ENCODE data around the gene RRAD.
"Not testable (repeated sequence)": the region's sequence is repeated elsewhere in the genome, so short reads cannot be mapped to it uniquely, and the experiment has no call there.

The RRAD gene, protein sequence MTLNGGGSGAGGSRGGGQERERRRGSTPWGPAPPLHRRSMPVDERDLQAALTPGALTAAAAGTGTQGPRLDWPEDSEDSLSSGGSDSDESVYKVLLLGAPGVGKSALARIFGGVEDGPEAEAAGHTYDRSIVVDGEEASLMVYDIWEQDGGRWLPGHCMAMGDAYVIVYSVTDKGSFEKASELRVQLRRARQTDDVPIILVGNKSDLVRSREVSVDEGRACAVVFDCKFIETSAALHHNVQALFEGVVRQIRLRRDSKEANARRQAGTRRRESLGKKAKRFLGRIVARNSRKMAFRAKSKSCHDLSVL

DNA sequence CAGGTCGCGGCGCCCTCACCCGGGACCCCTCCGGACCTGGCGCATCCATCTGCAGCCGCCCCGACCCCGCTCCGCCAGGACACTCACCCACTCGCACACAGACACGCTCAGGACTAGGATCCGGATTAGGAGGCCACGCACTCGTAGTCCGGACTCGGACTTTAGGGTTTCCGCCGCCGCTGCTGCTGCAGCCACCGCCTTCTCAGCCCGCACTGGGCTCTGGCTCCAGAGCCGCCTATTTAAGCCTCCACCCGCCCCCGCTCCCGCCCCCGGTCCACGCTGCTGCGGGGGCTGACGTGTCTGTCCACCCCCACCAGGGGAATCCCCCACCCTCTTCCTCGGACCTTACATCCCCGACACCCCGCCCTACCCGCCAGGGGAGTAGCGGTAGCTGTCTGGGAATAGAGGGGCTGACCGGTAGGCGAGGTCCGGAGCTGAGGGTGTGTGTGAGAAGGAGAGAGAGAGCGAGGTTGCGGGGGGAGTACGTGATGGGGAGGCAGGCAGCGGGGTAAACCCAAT lies at the start of gene RRAD:
RRAD (minus strand) TSS at position 214 of the 519 bp plus-strand sequence. CDS start 356 bp downstream, outside the sequence.
- no peak for DNase-seq

DNA sequence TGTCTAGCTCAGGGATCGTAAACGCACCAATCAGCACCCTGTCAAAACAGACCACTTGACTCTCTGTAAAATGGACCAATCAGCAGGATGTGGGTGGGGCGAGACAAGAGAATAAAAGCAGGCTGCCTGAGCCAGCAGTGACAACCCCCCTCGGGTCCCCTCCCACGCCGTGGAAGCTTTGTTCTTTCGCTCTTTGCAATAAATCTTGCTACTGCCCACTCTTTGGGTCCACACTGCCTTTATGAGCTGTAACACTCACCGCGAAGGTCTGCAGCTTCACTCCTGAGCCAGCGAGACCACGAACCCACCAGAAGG lies 49.6 kb upstream of the RRAD start:
- not testable (repeated sequence) for DNase-seq

DNA sequence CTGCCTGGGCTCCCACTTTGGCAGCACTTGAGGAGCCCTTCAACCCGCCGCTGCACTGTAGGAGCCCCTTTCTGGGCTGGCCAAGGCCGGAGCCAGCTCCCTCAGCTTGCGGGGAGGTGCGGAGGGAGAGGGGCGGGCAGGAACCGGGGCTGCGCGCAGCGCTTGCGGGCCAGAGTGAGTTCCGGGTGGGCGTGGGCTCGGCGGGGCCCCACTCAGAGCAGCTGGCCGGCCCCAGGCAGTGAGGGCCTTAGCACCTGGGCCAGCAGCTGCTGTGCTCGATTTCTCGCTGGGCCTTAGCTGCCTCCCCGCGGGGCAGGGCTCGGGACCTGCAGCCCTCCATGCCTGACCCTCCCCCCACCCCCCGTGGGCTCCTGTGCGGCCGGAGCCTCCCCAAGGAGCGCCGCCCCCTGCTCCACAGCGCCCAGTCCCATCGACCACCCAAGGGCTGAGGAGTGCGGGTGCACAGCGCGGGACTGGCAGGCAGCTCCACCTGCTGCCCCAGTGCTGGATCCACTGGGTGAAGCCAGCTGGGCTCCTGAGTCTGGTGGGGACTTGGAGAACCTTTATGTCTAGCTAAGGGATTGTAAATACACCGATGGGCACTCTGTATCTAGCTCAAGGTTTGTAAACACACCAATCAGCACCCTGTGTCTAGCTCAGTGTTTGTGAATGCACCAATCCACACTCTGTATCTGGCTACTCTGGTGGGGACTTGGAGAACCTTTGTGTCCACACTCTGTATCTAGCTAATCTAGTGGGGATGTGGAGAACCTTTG lies 49.0 kb upstream of the RRAD start:
- DNase-seq = not testable (repeated sequence)

DNA sequence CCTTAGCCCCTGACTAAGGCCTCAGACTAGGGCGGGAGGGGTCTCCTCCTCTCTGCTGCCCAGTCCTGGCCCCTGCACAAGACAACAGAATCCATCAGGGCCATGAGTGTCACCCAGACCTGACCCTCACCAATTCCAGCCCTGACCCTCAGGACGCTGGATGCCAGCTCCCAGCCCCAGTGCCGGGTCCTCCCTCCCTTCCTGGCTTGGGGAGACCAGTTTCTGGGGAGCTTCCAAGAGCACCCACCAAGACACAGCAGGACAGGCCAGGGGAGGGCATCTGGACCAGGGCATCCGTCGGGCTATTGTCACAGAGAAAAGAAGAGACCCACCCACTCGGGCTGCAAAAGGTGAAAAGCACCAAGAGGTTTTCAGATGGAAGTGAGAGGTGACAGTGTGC lies 48.4 kb upstream of the RRAD start:
- no peak for DNase-seq

DNA sequence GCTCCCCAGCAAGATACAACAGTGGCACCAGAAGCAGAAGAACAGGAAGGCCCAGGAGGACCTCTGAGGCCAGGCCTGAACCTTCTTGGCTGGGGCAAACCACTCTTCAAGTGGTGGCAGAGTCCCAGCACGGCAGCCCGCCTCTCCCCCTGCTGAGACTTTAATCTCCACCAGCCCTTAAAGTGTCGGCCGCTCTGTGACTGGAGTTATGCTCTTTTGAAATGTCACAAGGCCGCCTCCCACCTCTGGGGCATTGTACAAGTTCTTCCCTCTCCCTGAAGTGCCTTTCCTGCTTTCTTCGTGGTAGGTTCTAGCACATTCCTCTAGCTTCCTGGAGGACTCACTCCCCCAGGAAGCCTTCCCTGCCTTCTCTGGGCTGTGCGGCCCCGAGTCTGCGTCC lies 47.6 kb upstream of the RRAD start:
- no peak for DNase-seq

DNA sequence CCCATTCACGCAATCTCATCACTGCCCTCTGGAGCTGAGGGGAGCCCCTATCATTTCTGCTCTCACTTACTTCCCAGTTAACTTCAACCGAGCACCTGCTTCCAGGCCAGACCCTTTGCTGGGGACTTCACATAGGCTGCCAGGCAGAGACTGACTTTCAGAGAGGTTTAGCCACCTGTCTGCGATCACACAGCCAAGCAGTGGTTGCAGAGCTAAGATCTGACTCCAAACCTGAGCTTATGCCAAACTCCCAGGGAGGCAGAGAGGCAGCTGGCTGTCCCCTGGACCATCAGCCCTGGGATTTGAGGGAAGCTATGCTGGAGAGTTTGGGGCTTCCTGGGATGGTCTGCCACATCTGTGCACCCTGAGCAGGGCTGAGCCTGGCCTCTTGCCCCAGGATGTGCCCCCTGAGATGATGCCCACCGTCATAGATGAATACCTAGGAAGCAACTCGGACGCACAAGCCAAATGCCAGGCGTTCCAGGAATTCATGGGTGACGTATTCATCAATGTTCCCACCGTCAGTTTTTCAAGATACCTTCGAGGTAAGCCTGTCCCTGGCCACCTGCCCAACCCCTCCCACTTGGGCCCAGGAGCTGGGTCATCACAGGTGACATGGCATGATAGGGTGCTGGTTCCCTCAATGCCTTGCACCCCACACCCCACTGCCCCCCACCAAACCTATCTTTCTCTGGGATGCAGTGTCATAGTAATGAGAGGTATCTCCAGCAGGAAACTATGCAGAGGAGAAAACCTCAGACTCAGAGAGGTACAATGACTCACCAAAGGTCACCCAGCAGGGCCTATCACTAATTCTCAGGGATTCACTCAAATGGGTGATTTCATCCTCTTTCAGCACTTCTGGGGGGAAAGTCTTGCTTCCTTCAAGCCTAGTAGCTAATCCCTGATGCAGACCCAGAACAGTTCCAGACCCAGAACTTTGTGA lies 45.7 kb upstream of the RRAD start:
- peak; percentile 89 for DNase-seq

DNA sequence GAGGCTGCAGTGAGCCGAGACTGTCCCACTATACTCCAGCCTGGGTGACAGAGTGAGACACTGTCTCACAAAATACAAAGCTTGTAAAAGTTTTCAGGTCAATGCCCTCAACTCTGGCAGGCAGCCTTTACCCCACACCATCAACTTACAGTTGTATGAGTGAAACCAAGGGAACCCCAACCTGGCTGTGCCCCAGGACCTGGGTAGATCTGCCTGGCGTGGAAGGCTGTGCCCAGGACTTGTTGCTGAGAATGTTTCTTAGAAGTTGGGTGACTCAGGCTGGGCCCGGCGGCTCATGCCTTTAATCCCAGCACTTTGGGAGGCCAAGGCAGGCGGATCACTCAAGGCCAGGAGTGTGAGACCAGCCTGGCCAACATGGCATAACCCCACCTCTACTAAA lies 43.5 kb upstream of the RRAD start:
- DNase-seq = no peak

DNA sequence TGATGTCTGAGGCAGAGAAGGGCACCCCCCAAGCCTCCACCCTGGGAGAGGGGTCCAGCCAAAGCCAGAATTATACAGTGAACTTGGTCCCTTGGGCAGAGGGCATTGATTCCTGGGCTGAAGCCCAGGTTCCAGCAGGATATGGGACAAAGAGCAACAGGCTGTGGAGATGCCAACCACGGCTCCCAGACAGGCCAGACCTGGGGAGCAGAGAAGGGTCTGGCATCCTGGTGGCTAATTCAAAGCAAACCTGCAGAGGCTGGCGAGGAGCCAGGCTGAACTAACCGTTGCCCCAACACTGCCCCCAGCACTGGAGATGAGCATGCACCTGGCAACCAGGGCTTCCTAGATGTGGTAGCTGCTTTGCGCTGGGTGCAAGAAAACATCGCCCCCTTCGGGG lies 38.7 kb upstream of the RRAD start:
- no peak for DNase-seq

DNA sequence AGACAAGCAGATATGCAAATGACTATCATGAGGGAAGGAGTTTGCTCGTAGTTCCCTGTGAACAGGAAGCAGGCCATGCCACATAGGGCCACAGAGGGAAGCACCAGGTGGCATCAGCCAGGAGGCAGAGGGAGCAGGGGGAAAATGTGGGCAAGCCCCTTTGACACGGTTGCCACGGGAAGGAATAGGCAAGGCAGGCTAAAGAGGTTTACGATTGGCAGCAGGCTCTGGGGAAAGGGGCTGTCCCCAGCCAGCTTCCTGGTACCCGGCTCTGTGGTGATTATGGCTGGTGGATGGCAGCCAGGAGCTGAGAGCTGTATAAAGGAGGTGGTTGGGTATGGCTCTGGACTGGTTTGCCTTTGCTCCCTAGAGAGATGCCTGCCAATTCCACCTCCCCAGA lies 36.6 kb upstream of the RRAD start:
- no peak for DNase-seq

DNA sequence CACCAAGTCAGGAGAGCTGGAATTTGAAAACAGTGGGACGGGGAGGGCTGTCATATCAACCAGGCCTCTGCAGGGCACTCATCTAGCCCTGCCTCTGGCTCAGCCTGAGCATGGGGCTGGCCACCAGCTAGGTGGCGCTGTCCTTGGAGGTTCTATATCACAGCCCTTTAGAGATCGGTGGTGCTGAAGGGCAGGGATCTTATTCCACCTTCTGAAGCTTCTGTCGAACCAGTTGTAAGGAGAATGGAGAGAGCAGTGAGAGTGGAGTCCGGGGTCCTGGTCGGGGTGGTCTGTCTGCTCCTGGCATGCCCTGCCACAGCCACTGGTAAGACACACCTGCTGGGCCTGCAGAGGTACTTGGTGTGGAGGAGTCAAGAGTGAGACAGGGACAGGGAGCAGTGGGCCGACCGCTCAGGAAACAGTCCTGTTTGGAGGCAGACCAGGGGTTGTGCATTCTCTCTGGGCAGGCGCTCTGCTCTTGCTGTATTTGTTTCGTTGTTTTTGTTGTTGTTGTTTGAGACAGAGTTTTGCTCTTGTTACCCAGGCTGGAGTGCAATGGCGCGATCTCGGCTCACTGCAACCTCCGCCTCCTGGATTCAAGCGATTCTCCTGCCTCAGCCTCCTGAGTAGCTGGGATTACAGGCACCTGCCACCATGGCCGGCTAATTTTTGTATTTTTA lies 35.9 kb upstream of the RRAD start, which contains the start of gene CES3:
CES3 (plus strand) TSS at position 202 of the 680 bp plus-strand sequence; CDS start at position 244, 42 bp downstream.
- peak; percentile 86 for DNase-seq

DNA sequence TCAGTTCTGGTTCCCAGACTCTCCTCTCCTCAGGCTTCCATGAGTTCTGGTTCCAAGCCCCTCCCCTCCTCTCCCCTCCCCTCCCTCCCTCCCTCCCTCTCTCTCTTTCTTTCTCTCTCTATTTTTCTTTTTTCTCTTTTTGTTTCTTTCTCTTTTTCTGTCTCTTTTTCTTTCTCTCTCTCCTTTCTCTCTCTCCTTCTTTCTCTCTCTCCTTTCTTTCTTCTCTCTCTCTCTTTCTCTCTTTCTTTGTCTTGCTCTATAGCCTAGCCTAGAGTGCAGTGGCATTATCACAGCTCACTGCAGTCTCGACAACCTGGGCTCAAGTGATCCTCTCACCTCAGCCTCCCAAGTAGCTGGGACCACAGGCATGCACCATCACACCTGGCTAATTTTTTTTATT lies 34.9 kb upstream of the RRAD start:
- DNase-seq = no peak

DNA sequence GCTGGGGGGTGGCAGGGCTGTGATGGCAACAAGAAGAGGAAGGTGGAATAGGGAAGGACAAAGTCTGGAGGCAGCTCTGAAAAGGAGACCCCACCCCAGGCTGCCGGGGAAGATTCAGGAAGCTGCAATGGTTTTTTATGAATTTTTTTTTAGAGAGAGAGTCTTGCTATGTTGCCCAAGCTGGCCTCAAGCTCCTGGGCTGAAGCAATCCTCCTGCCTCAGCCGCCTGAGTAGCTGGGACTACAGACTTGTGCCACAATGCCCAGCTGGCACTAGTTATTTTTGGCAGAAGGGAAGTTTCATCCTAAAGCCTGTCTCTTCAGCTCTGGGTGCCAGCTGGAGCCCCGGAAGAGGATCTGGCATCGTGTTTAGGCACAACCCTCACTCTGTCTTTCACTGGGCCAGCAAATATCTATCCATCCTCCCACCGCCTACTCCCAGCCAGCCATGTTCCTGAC lies 34.4 kb upstream of the RRAD start:
- DNase-seq = no peak

DNA sequence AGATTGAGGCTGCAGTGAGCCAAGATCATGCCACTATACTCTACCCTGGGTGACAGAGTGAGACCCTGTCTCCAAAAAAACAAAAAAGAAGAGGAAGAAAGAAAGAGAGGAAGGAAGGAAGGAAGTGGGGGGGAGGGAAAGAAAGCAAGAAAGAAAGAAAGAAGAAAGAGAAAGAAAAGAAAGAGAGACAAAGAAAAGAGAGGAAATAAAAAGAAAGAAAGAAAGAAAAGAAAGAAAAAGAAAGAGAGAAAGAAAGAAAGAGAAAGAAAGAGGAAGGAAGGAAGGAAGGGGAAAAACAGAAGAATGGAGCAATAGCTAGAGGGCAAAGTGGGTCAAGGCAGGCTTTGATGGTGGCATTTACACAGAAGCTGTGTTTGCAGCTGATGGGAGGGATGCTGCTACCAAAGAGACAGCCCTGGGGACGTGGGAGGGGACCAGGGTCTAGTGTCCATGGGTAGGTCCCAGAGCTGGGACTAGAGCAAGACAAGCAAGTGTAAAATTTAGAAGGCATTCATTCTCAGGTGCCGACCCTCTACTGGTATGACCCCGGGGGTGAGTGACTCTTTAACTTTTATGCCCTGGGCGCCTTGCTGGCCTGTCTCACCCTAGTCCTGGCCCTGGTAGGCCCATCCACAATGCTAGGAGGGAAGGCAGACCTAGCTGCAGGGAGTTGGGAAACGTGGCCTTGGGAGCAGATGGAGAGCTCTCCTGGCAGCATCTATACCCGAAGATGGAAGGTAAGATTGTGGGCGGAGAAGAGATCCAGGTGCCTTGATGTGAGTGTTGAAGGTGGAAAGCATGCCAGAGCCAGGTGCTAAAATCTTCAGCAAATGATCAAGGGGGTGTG lies 33.7 kb upstream of the RRAD start:
- no peak for DNase-seq

DNA sequence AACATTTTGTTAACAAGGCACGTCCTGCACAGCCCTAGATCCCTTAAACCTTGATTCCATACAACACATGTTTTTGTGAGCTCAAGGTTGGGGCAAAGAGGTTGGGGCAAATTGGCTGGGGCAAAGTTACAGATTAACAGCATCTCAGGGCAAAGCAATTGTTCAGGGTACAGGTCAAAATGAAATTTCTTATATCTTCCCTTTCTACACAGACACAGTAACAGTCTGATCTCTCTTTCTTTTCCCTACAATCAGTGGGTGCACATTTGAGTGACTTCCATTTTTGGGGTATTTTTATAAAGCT lies 30.8 kb upstream of the RRAD start:
- not testable (repeated sequence) for DNase-seq

DNA sequence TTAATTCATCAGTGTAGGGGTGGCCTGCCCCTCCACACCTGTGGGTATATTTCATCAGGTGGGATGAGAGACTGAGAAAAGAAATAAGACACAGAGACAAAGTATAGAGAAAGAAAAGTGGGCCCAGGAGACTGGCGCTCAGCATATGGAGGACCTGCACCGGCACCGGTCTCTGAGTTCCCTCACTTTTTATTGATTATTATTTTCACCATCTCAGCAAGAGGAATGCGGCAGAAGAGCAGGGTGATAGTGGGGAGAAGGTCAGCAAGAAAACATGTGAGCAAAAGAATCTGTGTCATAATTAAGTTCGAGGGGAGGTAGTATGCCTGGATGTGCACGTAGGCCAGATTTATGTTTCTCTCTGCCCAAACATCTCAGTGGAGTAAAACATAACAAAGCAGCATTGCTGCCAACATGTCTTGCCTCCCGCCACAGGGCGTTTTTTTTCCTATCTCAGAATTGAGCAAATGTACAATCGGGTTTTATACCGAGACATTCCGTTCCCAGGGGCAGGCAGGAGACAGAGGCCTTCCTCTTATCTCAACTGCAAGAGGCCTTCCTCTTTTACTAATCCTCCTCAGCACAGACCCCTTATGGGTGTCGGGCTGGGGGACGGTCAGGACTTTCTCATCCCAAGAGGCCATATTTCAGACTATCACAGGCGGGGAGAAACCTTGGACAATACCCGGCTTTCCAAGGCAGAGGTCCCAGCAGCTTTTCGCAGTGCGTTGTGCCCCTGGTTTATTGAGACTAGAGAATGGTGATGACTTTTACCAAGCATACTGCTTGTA lies 30.2 kb upstream of the RRAD start:
- not testable (repeated sequence) for DNase-seq

DNA sequence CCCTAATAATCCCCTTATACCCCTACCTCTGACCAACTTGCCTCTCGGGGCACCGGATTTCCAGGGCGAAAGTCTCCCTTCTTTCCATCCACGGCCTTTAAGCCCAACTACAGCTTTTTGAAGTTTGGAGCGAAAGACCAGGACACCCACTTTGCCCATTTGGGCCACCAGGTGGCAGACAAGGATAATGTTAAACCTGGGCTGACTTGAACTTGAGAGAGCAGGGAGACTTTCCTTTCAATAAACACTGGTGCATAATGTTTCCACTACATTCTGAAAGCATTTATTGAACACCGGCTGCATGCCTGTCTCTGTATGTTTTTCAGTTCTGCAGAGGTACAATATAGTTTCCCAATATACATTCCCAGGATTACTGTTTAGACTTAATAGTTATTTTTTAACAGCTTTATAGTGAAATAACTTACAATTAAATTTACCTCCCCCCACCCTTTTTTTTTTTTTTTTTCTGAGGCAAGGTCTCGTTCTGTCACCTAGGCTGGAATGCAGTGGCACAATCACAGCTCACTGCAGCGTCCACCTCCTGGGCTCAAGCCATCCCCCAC lies 28.8 kb upstream of the RRAD start:
- peak; percentile 80 for DNase-seq

DNA sequence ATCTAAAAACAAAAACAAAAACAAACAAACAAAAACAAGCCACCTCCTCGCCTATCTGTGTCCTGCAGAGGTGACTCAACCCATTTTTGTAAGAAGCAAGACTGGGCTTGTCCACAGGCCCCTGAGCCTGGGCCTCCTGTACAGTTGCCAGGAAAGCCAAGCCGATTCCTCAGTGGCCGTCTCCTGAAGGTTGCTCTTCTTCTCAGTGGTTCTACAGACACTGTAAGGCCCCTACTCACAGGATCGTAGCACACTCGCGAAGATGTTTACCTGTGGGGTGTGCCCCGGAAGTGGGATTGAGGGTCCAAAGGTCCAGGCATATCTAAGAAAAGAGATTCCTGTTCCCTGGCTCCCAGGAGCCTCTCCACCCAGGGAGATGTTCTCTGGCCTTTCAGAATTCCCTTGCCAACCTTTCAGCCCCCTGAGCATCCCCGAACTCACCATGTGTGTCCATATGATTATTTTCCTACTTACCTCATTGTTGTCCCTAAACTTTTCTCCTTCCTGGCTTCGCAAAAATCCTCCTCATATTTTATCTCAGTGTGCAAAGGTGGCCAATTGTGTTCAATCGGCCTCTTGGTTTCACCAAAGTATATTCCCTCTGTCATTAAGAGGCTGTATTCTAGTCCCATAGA lies 28.2 kb upstream of the RRAD start:
- no peak for DNase-seq

DNA sequence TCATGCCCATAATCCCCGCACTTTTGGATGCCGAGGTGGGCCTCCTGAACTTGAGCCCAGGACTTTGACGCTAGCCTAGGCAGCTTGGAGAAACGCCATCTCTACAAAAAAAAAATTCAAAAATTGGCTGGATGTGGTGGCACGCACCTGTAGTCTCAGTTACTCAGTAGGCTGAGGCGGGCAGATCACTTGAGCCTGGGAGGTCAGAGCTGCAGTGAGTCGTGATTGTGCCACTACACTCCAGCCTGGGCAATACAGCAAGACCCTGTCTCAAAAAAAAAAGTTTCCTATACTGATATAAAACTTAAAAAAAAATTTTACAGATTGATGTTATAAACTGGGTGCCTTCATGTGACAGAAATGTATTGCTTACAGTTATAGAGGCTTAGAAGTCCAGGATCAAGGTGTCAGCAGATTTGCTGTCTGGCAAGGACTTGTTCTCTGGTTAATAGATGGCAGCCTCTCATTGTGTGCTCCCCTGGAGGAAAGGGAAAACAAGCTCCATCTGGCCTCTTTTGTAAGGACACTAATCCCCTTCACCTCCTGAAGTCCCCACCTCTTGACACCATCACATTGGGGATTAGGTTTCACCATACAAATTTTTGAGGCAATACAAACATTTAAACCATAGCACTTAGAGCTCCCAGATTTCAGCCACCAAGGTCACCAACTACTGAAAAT lies 27.2 kb upstream of the RRAD start:
- DNase-seq = no peak

Measured in 8988T (cell line).